Measurements from ENCODE around the gene FAT2.

- TF ChIP-seq ELK1 (IDR thresholded peaks at IDR 0.05; ENCODE audit: low read depth, low read length) (no peak), POLR2AphosphoS5 (IDR thresholded peaks at IDR 0.05; ENCODE audit: low read length) (no peak), MEF2B (IDR thresholded peaks at IDR 0.05; ENCODE audit: partially characterized antibody, poor library complexity, severe bottlenecking) (no peak), SREBF1 (IDR thresholded peaks at IDR 0.05; ENCODE audit: low read length) (no peak), BRCA1 (IDR thresholded peaks at IDR 0.05; ENCODE audit: low read depth, low read length) (no peak), RFX5 (IDR thresholded peaks at IDR 0.05; ENCODE audit: low read depth, low read length) (no peak), CHD2 (IDR thresholded peaks at IDR 0.05; ENCODE audit: borderline replicate concordance, low read depth, low read length) (no peak), TAF1 (IDR thresholded peaks at IDR 0.05; ENCODE audit: borderline replicate concordance, low read depth, low read length) (no peak), NKRF (conservative IDR thresholded peaks at IDR 0.05) (no peak), BCLAF1 (IDR thresholded peaks at IDR 0.05) (no peak), CEBPB (IDR thresholded peaks at IDR 0.05; ENCODE audit: borderline replicate concordance in 1 of 2, low read depth in 2 of 2, low read length in 2 of 2) (no peak), ESRRA (IDR thresholded peaks at IDR 0.05; ENCODE audit: low read length) (no peak)
Measured at GRCh38 chr5:151622367-151623088, 31.4 kb upstream of the FAT2 start.
